Kasumi-1 (cell line): ENCODE results near the gene CDC42EP4.

Experiments
- DNase-seq, 2 experiments: peaks; one replicate each; lab custom pipeline; 2025; lab: John Stamatoyannopoulos, UW

Gene CDC42EP4

GRCh38 chr17:73311781-73312641 is at the start of gene CDC42EP4:
Gene CDC42EP4, minus strand, starts transcription at chr17:73312001. Its CDS starts 25,501 bp downstream, at chr17:73286500.
- DNase-seq, result peak; percentile 92 to 94

- DNase-seq, result no peak
Measured at GRCh38 chr17:73360961-73361761, 49.4 kb upstream of the CDC42EP4 start.

- DNase-seq, result no peak
Measured at GRCh38 chr17:73359987-73360410, 48.2 kb upstream of the CDC42EP4 start.

GRCh38 chr17:73359352-73359751 is 47.6 kb upstream of the CDC42EP4 start:
- DNase-seq, result no peak

- DNase-seq, result no peak
Measured at GRCh38 chr17:73358668-73359067, 46.9 kb upstream of the CDC42EP4 start.

GRCh38 chr17:73357981-73358380 is 46.2 kb upstream of the CDC42EP4 start:
- no peak for DNase-seq

GRCh38 chr17:73357318-73357717 is 45.5 kb upstream of the CDC42EP4 start:
- no peak for DNase-seq

GRCh38 chr17:73356561-73357170 is 44.9 kb upstream of the CDC42EP4 start:
- no peak for DNase-seq

- no peak for DNase-seq
Measured at GRCh38 chr17:73354423-73355284, 42.9 kb upstream of the CDC42EP4 start.

- no peak for DNase-seq
Measured at GRCh38 chr17:73352261-73352660, 40.5 kb upstream of the CDC42EP4 start.

- no peak for DNase-seq
Measured at GRCh38 chr17:73351764-73352163, 40.0 kb upstream of the CDC42EP4 start.

GRCh38 chr17:73350864-73351263 is 39.1 kb upstream of the CDC42EP4 start:
- no peak for DNase-seq

- no peak for DNase-seq
Measured at GRCh38 chr17:73349647-73350046, 37.8 kb upstream of the CDC42EP4 start.

- no peak for DNase-seq
Measured at GRCh38 chr17:73349138-73349537, 37.3 kb upstream of the CDC42EP4 start.

GRCh38 chr17:73348829-73349095 is 37.0 kb upstream of the CDC42EP4 start:
- no peak for DNase-seq

- no peak for DNase-seq
Measured at GRCh38 chr17:73348018-73348828, 36.4 kb upstream of the CDC42EP4 start.

- DNase-seq, result no peak
Measured at GRCh38 chr17:73347351-73347750, 35.5 kb upstream of the CDC42EP4 start.

GRCh38 chr17:73346501-73347162 is 34.8 kb upstream of the CDC42EP4 start:
- no peak for DNase-seq

GRCh38 chr17:73343739-73344454 is 32.1 kb upstream of the CDC42EP4 start:
- DNase-seq, result no peak

- DNase-seq, result no peak
Measured at GRCh38 chr17:73343168-73343634, 31.4 kb upstream of the CDC42EP4 start.
